ENCODE measurements around the gene TRMT61A.

DNA sequence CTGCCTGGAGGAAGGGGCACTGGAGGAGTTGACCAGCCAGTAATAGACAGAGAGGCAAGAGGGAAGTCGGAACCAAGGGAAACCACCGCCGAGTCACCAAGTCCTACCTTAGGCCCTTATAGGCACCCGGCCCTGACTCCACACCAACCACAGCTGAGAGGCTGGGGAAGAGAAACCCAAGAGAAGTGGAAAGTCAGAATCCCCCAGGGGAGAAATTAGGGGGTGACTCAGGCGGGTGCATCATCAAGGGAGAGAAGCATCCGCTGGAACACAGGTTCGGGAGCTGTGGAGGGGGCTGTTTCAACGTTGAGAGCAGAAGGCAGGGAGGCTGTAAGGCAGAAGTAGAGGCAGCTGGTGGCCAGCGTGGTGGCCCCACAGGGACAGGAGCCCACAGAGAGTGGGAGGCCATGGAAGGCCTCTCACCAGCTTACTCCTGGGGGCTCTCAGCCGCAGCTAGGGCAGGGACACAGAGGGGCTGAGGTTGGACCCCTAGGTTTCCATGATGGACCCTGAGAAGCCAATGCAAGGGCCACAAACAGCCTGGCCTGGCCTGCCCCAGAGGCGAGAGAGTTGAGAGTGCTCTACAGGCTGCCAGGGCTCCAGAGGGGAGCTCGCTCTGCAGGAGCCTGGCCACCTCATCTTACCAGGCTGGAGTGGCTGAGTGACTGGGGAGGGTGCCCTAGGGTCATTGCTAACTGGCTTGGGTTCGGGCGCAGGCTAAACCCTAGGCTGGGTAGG is 1.4 kb upstream of the TRMT61A start:
- TF ChIP-seq POU2F2 (IDR thresholded peaks at IDR 0.05; ENCODE audit: low read depth, low read length) (no peak), POLR2AphosphoS5 (IDR thresholded peaks at IDR 0.05; ENCODE audit: low read depth, low read length) (no peak), POLR2A (IDR thresholded peaks at IDR 0.05; ENCODE audit: low read depth, low read length) (no peak), PAX5 (IDR thresholded peaks at IDR 0.05; ENCODE audit: insufficient read depth, low read length, severe bottlenecking) (no peak), TAF1 (IDR thresholded peaks at IDR 0.05; ENCODE audit: low read depth, low read length) (no peak)
